ENCODE results near the gene PTCHD4.
"Not testable (repeated sequence)": the region's sequence is repeated elsewhere in the genome, so short reads cannot be mapped to it uniquely, and the experiment has no call there.

PTCHD4 gene

DNA sequence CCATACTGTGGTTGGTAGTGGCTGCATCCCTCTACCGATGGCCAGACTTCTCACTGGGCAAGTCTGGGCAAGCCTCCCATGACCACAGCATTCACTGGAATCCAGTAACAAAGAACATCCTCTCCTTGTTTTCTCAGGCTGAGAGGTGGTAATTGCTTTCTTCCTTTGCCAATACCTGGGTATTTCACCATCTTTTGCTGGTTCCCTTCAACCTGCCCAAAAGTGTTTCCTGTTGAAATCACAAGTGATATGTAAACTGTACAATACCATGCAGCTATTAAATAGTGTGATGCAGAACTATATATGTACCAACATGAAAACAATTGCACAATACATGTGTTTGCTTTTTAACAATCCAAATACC, at the start of gene PTCHD4:
PTCHD4 (minus strand) TSS at position 55 of the 364 bp plus-strand sequence. CDS start 42,240 bp downstream, outside the sequence.
- DNase-seq (ENCODE audit: low spot score): no peak

DNA sequence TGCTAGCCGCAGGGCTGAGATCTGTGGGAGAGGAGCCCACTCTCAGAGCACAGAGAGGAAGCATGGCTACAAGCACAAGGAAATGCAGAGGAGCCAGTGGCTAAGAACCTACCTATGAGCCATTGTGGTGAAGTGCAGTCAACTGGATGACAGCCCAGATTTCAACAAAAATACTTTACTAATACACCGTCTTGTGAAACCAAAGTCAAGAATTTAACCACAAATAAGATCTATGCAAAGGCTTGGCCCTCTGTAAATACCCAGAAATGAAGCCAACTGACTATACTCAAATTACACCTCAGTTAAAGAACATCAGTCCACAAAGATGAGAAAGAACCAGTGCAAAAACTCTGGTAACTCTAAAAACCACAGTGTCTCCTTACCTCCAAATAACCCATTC, 40.1 kb upstream of the PTCHD4 start:
- no peak for DNase-seq (ENCODE audit: low spot score)

DNA sequence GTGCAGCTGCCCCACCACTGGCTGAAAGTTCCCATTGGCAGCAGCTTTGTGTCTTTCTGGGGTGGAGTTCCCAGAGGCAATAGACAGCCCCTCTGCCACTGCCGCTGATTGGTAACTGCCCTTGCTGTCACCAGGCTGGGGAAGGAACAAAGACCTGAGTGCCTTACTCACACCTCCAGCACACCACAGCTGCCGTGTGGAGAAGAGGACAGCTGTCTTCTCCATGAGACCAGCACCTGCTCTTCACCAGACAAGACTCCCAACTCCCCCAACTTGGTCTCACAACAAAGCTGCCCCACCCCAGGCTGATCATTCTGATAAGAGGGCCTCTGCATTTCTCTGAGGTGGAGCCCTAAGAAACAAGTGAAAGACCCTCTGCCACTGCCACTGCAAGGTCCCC, 39.7 kb upstream of the PTCHD4 start:
- DNase-seq (ENCODE audit: low spot score): no peak

DNA sequence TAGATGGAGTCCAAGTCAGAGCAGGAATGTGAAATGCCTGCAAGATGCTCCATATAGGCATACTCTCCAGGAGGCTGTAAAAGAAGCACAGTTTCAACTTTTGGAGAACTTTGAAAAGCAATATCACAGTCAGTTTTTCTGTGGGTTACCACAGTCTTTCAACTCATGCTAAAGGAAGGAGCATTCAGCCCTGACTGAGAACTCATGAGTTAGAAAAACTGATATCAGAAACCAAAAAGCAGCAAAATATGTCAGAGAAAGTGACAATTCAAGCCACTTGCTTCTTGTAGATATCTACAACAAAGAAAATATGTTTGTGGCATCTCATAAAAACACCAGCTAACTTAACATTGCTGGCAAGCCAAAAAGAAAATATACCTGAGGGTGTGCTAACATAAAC, 36.1 kb upstream of the PTCHD4 start:
- no peak for DNase-seq (ENCODE audit: low spot score)

DNA sequence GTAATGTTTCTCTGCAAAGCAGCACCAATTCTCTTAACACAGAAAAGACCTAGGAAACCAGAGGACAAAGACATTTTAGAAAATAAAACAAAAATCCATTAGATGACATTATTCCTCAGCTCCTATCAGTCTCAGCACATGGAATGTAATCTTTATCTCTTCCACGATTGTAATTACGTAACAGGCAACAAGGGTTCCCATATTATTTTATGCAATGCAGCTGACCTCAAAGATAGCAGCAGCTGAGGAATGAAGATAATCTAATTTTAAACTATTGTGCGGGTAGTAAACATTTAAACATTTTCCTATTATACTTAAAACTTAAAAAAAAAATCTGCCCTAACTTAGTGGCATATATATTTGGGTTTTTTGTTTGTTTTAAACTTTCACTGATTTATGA, 33.0 kb upstream of the PTCHD4 start:
- no peak for DNase-seq (ENCODE audit: low spot score)

DNA sequence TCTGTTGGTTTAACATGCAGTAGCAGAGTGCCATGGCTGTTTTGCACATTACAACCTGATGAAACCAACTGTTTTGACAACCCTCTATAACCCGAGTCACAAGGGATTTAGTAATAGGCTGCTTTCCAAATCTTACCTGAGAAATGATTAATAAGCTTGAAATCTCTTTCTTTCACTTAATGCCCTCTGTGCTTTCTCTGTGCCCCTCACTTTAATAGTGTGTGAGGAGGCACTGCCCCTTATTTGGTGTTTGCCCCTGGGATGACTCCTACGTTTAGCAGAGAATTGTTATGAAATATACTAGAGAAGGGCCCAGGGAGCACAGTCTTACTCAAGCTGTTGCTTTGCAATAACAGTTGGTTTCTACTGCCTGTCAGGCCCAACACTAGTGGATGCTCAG, 31.0 kb upstream of the PTCHD4 start:
- no peak for DNase-seq (ENCODE audit: low spot score)

DNA sequence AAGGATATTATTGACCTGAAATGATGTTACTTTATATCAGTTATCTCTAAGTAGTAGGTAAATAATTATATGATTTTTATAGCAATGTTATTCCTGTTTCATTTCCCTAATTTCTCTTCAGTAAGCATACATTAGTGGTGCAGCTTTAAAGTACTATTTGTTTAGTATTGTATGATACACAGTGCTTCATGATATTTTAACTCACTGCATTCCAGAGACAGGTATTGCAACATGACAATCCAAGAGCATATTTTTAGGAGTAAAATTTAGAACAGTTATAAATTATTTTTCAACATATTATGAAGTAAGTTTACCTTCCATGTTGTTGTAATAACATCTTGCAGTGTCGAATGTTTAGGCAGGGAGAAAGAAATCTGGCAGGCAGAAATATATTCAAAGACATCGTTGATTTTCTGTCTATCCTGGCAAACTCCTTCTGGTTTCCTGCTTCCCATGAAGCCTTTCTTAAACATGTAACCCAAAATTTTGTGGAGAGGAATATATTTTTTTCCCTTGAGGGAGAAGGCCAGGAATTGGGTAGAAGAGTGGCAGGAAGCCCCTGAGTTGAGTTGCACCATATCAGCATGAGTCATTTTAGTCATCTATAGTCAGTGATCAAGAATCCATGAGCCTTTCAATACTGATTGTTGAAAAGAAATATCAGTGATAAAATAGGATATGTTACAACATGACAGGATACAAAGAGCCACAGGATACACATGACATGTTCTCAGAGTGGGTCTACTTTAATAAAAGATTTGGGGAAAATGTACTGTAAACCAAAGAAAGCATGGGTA, 29.0 kb upstream of the PTCHD4 start:
- DNase-seq (ENCODE audit: low spot score): no peak

DNA sequence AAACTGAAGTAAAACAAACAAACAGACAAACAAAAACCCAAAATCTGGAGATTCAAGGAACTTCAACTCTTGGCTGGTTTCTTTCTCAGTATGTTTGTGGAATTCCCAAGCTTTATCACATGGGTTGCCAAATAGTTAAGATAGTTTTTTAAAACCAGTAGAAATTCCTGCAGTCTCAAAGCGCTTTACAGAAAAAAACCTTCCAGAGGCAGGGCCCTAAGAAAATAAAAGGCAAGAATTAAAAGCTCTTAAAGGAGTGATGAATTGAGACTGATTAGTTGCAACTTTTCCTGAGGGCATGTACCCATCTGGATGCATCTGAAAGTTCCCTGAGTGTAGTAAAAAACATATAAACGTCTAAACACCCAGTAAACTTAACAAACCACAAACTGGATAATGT, 25.9 kb upstream of the PTCHD4 start:
- no peak for DNase-seq (ENCODE audit: low spot score)

DNA sequence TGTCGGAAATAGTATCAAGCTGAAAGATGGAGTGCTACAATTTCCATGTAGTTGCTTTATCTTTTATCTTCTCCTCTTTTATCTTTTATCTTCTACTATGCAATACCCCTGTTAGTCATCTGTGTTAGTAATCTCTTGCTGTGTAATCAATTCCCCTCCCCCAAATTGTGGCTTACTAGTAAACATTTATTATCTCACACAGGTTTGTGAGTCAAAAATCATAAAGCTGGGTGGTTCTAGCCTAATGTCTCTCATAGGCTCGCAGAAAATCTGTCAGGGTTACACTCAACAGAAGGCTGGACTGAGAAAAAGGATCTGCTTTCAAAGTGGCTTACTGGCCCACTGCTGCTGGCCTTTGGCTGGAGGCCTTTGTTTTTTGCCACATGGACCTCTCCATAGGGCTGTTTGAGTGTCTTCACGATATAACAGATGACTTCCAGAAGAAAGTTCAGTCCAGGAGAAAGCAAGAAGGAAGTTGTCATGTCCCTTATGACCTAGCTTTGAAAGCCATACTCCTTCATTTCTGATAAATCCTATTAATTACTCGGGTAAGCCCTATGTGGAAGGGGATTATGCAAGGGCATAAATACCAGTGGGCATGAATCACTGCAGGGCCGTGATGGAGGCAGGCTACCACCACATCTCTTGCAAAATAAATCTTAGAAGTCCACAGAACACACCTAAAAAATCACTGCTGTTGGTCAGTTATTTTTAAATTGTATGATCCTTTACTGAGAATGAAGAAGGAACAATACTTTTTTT, 24.5 kb upstream of the PTCHD4 start:
- no peak for DNase-seq (ENCODE audit: low spot score)

DNA sequence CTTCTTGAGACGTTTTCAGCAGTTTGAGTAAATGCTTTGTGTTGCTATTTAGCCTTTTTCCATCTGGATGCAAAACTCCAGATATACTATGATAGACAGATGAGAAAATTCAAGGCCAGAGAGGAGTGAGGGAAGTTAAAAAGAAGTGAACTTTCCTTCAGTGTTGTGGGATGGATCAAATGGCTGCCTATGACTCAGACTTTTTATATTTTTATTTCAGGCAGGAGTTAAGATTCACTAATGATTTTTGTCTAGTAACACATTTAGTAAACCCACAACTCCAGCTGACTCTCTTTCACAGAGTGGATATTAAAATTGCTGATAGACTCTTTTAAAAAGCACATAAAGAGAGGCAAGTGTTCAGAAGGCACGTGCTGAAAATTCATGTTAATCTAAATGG, 23.2 kb upstream of the PTCHD4 start:
- DNase-seq (ENCODE audit: low spot score): no peak

DNA sequence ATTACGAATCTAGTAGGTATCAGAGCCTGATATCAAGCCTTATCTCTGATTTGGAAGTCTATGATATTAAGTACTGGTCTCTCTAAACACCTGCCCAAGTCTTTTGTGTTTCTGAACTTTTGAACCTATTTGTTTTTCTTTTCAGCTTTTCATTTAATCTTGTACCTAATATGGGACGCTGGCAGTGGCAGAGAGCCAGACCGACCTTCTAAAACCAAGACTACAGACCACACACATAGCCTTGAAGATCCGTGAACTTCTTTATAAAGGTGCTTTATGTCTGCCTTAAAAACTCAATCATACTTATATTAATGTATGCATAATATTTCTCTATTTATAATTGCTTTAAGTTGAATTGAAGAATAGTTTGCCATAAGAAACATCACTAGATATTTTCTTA, 12.6 kb upstream of the PTCHD4 start:
- no peak for DNase-seq (ENCODE audit: low spot score)

DNA sequence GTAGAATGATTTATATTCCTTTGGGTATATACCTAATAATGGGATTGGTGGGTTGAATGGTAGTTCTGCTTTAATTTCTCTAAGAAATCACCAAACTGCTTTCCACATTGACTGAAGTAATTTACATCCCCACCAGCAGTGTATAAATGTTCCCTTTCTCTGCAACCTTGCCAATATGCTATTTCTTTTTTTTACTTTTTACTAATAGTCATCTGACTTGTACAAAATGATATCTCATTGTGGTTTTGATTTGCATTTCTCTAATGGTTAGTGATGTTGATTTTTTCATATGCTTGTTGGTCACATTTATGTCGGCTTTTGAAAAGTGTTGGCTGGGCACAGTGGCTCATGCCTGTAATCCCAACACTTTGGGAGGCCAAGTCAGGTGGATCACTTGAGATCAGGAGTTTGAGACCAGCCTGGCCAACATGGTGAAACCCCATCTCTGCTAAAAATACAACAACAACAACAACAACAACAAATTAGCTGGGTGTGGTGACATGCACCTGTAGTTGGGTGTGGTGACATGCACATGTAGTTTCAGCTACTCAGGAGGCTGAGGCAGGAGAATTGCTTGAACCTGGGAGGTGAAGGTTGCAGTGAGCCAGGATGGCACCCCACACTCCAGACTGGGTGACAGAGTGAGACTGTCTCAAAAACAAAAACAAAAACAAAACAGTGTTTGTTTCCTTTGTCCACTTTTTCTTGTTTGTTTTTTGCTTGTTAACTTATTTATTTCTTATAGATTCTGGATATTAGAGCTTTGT, 11.2 kb upstream of the PTCHD4 start:
- DNase-seq (ENCODE audit: low spot score): not testable (repeated sequence)

DNA sequence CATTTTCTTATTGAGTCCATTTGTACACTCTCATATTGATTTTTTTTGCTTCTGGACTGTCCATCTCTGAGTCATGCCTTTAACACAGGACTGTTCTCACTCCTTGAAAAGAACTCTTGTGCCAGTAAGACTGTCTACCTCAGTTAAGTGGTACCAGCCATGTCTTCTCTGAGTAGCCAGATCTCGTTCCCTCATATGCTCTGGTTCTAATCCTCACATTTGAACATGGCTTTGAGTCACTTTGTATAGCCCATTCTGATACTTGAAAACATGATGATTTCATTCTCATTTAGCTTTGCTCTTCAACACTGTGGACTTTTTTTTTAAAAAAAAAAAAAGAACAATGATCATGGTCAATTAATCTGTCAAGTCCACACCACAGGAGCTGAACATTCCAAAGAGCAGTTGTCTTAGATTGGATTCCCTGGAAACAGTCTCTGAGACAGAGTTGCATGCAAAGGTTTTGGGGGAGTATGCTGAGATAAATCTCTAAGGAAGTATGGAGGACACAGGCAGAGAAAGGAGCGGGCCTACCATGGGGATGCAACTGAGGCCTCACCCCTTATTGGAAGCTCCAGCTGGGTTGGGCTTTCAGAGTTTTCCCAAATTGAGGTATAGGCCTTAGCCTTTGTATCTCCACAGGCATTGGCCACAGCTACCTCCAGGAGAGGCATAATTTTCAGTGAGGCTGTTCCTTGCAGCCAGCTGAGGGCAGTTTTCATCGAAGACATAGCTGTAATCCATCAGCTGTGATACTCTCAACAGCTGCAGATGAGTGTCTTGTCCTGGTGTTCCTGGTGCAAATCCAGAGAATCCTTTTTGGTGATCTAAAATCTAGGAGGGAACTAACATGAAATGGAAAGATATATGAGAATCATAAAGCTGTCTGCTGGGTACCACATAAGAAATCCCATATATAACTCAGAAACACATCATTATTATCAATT, 6.0 kb upstream of the PTCHD4 start:
- no peak for DNase-seq (ENCODE audit: low spot score)

DNA sequence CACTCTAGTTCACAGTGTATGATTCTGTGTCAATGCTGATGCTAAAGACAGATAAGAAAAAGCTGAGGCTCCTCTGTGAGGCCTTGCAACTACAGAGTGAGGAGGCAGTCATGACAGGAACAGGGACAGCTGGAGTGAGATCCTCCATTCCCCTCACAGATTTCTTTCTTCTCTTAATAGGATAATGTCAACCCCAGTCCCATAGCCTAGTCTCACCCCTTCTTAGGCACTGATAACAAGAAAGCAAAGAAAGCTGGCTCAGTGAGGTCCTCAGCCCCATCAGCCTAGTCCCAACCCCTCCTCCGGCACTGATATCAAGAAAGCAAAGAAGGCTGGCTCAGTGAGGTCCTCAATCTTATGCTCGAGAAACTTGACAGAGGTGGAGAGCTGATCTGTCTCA, 2.1 kb upstream of the PTCHD4 start:
- DNase-seq (ENCODE audit: low spot score): no peak

DNA sequence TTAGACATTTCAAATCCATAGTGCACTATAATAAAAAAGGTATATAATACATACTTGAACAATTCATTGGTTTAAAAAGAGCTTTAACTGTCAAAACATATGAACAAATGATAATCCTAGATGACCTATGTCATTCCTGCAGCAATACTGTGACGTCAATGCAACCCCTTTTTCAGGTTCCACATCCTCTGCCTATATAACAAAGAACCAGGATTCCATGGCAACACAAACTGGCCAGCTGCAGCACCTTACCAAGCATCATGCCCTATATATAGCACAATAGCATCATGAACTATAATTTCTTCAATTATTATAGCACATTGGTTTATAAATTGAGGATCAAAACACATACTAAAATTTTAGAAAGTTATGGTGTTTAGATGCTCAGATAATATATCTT, 578 bp upstream of the PTCHD4 start:
- no peak for DNase-seq (ENCODE audit: low spot score)

DNA sequence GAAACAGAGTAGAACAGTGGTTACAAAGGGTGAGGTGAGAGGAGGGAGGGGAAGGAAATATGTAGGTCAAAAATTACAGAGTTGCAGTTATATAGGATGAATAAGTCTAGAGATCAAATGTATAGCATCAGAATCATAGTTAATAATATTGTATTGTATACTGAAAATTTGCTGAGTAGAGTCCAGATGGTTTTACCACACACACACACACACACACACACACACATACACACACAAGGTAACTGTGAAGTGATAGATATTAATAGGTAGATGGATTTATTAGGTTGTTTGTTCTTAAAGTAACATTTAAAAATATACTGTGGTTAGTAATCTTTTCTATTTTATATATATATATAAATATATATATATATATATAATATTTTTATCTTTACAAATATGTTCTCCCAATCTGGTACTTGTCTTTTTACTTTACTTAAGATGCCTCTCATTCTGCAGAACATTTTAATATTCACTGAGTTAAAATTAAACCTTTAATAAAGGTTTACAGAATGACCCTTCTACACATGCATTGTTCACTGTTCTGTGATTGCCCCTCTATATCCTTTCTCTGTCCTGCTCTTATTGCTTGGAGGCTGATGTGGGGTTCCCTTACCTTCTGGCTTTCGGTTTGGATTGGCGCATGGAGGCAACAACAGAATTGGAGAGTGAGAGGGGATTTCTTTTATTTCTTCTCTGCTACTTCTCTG, 408 bp downstream of the PTCHD4 start:
- no peak for DNase-seq (ENCODE audit: low spot score)

DNA sequence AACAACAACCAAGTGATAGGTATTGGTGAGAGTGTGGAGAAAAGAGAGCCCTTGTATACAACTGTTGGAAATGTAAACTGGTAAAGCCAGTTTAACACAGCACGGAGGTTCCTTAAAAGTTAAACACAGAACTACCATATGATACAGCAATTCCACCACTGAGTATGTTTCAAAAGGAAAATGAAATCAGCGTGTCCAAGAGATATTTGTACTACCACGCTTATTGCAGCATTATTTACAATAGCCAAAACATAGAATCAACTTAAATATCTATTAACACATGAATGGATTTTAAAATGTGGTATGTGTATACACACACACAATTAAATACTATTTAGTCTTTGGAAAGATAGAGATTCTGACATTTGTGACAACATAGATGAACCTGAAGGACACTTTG, 1.1 kb downstream of the PTCHD4 start:
- DNase-seq (ENCODE audit: low spot score): no peak

DNA sequence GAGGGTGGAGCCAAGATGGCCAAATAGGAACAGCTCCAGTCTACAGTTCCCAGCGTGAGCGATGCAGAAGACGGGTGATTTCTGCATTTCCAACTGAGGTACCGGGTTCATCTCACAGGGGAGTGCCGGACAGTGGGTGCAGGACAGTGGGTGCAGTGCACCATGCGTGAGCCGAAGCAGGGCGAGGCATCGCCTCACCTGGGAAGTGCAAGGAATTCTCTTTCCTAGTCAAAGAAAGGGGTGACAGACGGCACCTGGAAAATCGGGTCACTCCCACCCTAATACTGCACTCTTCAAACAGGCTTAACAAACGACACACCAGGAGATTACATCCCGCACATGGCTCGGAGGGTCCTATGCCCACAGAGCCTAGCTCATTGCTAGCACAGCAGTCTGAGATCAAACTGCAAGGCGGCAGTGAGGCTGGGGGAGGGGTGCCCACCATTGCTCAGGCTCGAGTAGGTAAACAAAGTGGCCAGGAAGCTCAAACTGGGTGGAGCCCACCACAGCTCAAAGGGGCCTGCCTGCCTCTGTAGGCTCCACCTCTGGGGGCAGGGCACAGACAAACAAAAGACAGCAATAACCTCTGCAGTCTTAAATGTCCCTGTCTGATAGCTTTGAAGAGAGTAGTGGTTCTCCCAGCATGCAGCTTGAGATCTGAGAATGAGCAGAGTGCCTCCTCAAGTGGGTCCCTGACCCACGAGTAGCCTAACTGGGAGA, 8.4 kb downstream of the PTCHD4 start:
- DNase-seq (ENCODE audit: low spot score): not testable (repeated sequence)

DNA sequence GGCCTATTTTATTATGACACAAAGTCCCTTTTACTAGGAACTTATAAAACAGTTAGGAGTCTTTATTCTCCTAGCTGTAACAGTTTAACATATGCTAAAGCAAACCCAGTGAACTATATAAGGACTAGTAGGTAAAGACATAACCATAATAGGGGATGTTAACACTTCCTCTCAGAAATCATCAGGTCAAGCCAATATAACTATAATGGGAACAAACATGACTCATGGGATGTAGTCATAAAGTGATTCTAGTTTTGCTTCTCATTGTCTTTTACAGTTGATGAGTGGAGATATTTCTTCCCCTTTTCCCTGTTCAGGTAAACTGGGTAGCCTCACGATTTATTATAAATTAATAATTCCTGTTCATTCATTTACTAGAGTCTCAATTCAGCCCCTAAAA, 9.7 kb downstream of the PTCHD4 start:
- DNase-seq (ENCODE audit: low spot score): no peak

DNA sequence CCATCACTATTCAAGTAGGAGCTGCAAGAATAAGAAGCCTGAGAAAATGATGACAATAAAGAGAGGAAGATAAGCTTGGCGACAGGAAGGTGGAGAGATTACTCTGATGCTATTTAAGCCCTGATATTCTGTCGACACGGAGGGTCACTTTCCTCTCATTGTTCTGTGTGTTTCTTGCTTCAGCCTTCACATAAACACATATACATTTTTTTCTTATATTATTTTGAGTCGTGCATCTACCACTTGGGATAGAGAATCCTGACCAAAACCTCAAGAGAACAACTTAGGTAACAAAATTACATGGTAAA, 10.5 kb downstream of the PTCHD4 start:
- no peak for DNase-seq (ENCODE audit: low spot score)
